GDM1 (cell line): Measurements from ENCODE around the gene JAG2.

ENCODE experiments used
- DNase-seq: peaks from one replicate; lab custom pipeline; 2025; lab: John Stamatoyannopoulos, UW

The JAG2 gene

DNA sequence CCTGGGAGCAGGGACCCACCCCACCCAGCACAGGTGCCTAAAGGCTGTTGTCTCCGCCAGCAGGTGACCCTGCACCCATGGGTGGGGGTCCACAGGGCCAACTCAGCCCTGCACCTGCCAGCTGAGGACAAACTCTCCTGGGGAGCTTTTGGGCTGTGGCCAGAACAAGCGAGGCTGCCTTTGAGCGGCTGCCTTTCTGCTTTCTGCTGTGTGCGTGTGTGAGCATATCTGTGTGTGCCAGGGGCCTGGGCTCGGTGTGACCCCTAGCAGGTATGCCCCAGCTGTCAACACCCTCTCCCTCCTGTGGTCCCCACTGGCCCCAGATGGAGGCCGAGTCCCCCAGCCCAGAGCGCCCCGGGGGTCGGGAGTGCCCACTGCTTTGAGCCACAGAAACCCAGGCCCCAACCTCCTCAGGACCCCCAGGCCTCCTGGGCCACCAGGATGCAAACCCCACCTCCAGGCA lies 77.5 kb downstream of the JAG2 start:
- DNase-seq: no peak
